ENCODE data around the gene VAV3.
A peak's percentile ranks its signal among the peaks of the same experiment; 100 is the strongest.

The VAV3 gene

GRCh38 chr1:107939256-107939655 lies 25.7 kb downstream of the VAV3 start:
- no peak for TF ChIP-seq CTCF (IDR thresholded peaks at IDR 0.05; ENCODE audit: low read depth, low read length, missing control alignments)
- DNase-seq, result no peak
- Histone ChIP-seq H3K27ac (no peak overlapping the region), H3K27me3 (replicated peaks) (no peaks in the 10 kb centered on the region), H3K4me3 (ENCODE audit: low read depth, low read length) (no peak overlapping the region), H3K36me3 (replicated peaks) (no peaks in the 10 kb centered on the region)
- in situ Hi-C loops (cut with HindIII; ENCODE audit: low pct_ligation_motif_present, low sequenced_read_pairs), result no loop called here

GRCh38 chr1:107936498-107937481 lies 28.2 kb downstream of the VAV3 start:
- H3K36me3 ChIP-seq (replicated peaks), result no peaks in the 10 kb centered on the region
- no peak overlapping the region for H3K27ac ChIP-seq
- no peak overlapping the region for H3K4me3 ChIP-seq (ENCODE audit: low read depth, low read length)
- DNase-seq, result peak; percentile 78
- no peak for TF ChIP-seq CTCF (IDR thresholded peaks at IDR 0.05; ENCODE audit: low read depth, low read length, missing control alignments)
- in situ Hi-C loops (cut with HindIII; ENCODE audit: low pct_ligation_motif_present, low sequenced_read_pairs), result no loop called here
- H3K27me3 ChIP-seq (replicated peaks), result no peaks in the 10 kb centered on the region

- no peak for TF ChIP-seq CTCF (IDR thresholded peaks at IDR 0.05; ENCODE audit: low read depth, low read length, missing control alignments)
- Histone ChIP-seq H3K27me3 (replicated peaks) (no peaks in the 10 kb centered on the region), H3K27ac (no peak overlapping the region), H3K36me3 (replicated peaks) (no peaks in the 10 kb centered on the region), H3K4me3 (ENCODE audit: low read depth, low read length) (no peak overlapping the region)
- no peak for DNase-seq
- in situ Hi-C loops (cut with HindIII; ENCODE audit: low pct_ligation_motif_present, low sequenced_read_pairs), result no loop called here
Measured at GRCh38 chr1:107935396-107936064, 29.4 kb downstream of the VAV3 start.

GRCh38 chr1:107934578-107934977 lies 30.4 kb downstream of the VAV3 start:
- H3K27me3 ChIP-seq (replicated peaks), result no peaks in the 10 kb centered on the region
- in situ Hi-C loops (cut with HindIII; ENCODE audit: low pct_ligation_motif_present, low sequenced_read_pairs), result no loop called here
- no peak overlapping the region for H3K4me3 ChIP-seq (ENCODE audit: low read depth, low read length)
- H3K27ac ChIP-seq, result no peak overlapping the region
- TF ChIP-seq CTCF (IDR thresholded peaks at IDR 0.05; ENCODE audit: low read depth, low read length, missing control alignments), result no peak
- no peaks in the 10 kb centered on the region for H3K36me3 ChIP-seq (replicated peaks)
- no peak for DNase-seq

- in situ Hi-C loops (cut with HindIII; ENCODE audit: low pct_ligation_motif_present, low sequenced_read_pairs), result no loop called here
- DNase-seq, result no peak
- no peak overlapping the region for H3K4me3 ChIP-seq (ENCODE audit: low read depth, low read length)
- H3K36me3 ChIP-seq (replicated peaks), result no peaks in the 10 kb centered on the region
- H3K27ac ChIP-seq, result no peak overlapping the region
- no peak for TF ChIP-seq CTCF (IDR thresholded peaks at IDR 0.05; ENCODE audit: low read depth, low read length, missing control alignments)
- H3K27me3 ChIP-seq (replicated peaks), result no peaks in the 10 kb centered on the region
Measured at GRCh38 chr1:107933736-107934135, 31.2 kb downstream of the VAV3 start.
